Endothelial cell (in vitro differentiated cells): ENCODE data around the gene CSNK1A1. TPM values are rescaled to one million over a fixed set of nuclear protein-coding genes. Genes with fewer than 3 reads are reported as not detected.
"Not testable (repeated sequence)": the region's sequence is repeated elsewhere in the genome, so short reads cannot be mapped to it uniquely, and the experiment has no call there.

Experiments
- DNase-seq: peaks from one replicate; pipeline ENCODE4 v3.0.0; 2021; ENCODE audit warnings: low spot score
- H3K27ac Mint-ChIP-seq: one replicate; pipeline ENCODE4 v1.8.0; 2021; ENCODE audit warnings: mixed read lengths, inconsistent platforms; ENCODE audit not compliant: unreplicated experiment
- H3K27me3 Mint-ChIP-seq: one replicate; pipeline ENCODE4 v1.8.0; 2021; ENCODE audit warnings: mild to moderate bottlenecking, moderate library complexity, mixed read lengths, inconsistent platforms; ENCODE audit not compliant: unreplicated experiment
- H3K36me3 Mint-ChIP-seq: one replicate; pipeline ENCODE4 v1.8.0; 2021; ENCODE audit warnings: mild to moderate bottlenecking, low read depth, mixed read lengths, inconsistent platforms; ENCODE audit not compliant: unreplicated experiment
- H3K4me1 Mint-ChIP-seq: one replicate; pipeline ENCODE4 v1.8.0; 2021; ENCODE audit warnings: mild to moderate bottlenecking, mixed read lengths, inconsistent platforms; ENCODE audit not compliant: unreplicated experiment
- H3K4me3 Mint-ChIP-seq: one replicate; pipeline ENCODE4 v1.8.0; 2021; ENCODE audit warnings: mild to moderate bottlenecking, mixed read lengths, inconsistent platforms; ENCODE audit not compliant: unreplicated experiment
- H3K9me3 Mint-ChIP-seq: one replicate; pipeline ENCODE4 v1.8.0; 2021; ENCODE audit warnings: mixed read lengths, inconsistent platforms; ENCODE audit not compliant: unreplicated experiment
- total RNA-seq: library from RNA; stranded (reverse); fragmentation: NEBNext Ultra II Directional; extraction: Animal tissue kit (Norgen Biotek cat#: 25700); gene quantifications from one replicate; pipeline ENCODE4 v1.2.1, GENCODE V29; 2021; ENCODE audit not compliant: unreplicated experiment
- TF ChIP-seq, protein P1 (sequence below): fragments of 200-600 bp; sonication (generic); IDR thresholded peaks from one replicate; pipeline ENCODE4 v1.5.0; 2021; ENCODE audit warnings: antibody characterized with exemption; ENCODE audit not compliant: unreplicated experiment

The CSNK1A1 gene
- total RNA-seq, 1 donor from 2014 or later: 242 TPM

GRCh38 chr5:149518620-149519019 is 32.6 kb downstream of the CSNK1A1 start:
- Mint-ChIP-seq H3K27me3 (no peaks in the 10 kb centered on the region), H3K9me3 (no peaks in the 10 kb centered on the region), H3K27ac (peak overlapping the region; percentile 50), H3K4me3 (no peak overlapping the region), H3K36me3 (peaks cover 6% of the 10 kb centered on the region), H3K4me1 (peaks cover 35% of the 10 kb centered on the region)
- TF ChIP-seq, protein P1, sequence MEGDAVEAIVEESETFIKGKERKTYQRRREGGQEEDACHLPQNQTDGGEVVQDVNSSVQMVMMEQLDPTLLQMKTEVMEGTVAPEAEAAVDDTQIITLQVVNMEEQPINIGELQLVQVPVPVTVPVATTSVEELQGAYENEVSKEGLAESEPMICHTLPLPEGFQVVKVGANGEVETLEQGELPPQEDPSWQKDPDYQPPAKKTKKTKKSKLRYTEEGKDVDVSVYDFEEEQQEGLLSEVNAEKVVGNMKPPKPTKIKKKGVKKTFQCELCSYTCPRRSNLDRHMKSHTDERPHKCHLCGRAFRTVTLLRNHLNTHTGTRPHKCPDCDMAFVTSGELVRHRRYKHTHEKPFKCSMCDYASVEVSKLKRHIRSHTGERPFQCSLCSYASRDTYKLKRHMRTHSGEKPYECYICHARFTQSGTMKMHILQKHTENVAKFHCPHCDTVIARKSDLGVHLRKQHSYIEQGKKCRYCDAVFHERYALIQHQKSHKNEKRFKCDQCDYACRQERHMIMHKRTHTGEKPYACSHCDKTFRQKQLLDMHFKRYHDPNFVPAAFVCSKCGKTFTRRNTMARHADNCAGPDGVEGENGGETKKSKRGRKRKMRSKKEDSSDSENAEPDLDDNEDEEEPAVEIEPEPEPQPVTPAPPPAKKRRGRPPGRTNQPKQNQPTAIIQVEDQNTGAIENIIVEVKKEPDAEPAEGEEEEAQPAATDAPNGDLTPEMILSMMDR: no peak
- DNase-seq: no peak

DNA sequence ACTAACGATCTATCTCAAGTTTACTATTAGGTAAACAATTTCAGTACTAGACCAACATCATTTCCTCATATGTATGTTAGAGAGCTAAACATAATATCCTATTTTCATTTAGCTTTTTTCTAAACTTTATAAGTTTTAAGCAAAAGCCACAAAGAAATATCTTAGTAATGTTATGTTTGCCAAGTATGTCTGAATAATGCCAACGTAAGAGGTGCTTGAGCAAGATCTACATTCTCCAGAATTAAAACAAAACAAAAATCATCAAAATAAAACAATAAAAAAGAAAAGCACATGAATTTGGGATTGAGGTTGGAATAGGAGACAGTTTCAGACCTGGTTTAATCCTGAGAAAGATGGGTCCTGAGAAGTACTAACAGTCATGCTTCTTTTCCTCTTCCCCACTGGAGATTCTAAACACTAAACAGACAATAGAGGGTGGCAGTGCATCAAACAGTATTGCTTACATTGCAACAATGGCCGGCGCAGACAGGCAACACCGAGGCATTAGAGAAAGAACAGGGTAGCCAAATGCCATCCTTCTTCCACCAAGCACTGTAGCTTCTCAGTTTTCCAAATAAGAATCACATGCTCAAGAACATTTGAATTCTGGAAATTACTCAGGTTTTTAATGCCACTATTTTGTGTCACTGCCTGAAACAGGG is 33.6 kb downstream of the CSNK1A1 start:
- no peak overlapping the region for H3K27ac Mint-ChIP-seq
- H3K27me3 Mint-ChIP-seq: no peaks in the 10 kb centered on the region
- TF ChIP-seq, protein P1: no peak
- no peak for DNase-seq
- no peaks in the 10 kb centered on the region for H3K9me3 Mint-ChIP-seq
- peaks cover 11% of the 10 kb centered on the region for H3K36me3 Mint-ChIP-seq
- H3K4me3 Mint-ChIP-seq: no peak overlapping the region
- peaks cover 34% of the 10 kb centered on the region for H3K4me1 Mint-ChIP-seq

DNA sequence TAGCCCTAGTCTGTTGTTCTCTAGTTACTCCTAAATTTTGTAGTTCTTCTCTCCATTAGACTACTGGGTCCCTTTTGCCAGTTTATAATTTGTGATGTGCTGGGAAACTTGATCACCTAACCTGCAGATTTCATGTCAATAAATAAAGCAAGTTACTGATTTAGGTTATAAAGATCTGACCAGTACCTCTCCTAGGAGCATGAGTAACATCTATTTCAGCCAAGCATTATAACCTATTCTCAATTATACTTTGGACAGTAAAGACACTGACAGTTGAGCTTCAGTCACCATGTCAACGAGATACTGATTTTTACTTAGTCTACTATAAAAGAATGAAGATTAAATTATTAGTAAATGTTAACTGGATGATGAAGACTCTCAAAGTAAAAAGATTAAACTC is 36.7 kb downstream of the CSNK1A1 start:
- Mint-ChIP-seq H3K27me3 (no peaks in the 10 kb centered on the region), H3K9me3 (no peaks in the 10 kb centered on the region), H3K4me1 (peaks cover 21% of the 10 kb centered on the region), H3K4me3 (no peak overlapping the region), H3K36me3 (peaks cover 7% of the 10 kb centered on the region), H3K27ac (peak overlapping the region; percentile 45)
- DNase-seq: no peak
- TF ChIP-seq, protein P1: no peak

GRCh38 chr5:149513372-149513947 is 37.8 kb downstream of the CSNK1A1 start:
- not testable (repeated sequence) for H3K4me3 Mint-ChIP-seq, H3K36me3 Mint-ChIP-seq, DNase-seq, H3K27me3 Mint-ChIP-seq, H3K27ac Mint-ChIP-seq, H3K9me3 Mint-ChIP-seq
- H3K4me1 Mint-ChIP-seq: peaks cover 10% of the 10 kb centered on the region

- H3K9me3 Mint-ChIP-seq: no peaks in the 10 kb centered on the region
- TF ChIP-seq, protein P1: no peak
- H3K4me3 Mint-ChIP-seq: no peak overlapping the region
- H3K27ac Mint-ChIP-seq: no peak overlapping the region
- no peak for DNase-seq
- H3K36me3 Mint-ChIP-seq: peaks cover 16% of the 10 kb centered on the region
- no peaks in the 10 kb centered on the region for H3K4me1 Mint-ChIP-seq
- H3K27me3 Mint-ChIP-seq: no peaks in the 10 kb centered on the region
Measured at GRCh38 chr5:149510136-149510535, 41.1 kb downstream of the CSNK1A1 start.
